IMR-90 (cell line): ENCODE data around the gene TIMM21. TPM values are rescaled to one million over a fixed set of nuclear protein-coding genes. Genes with fewer than 3 reads are reported as not detected.
A peak's percentile ranks its signal among the peaks of the same experiment; 100 is the strongest.

ENCODE experiments used
- ATAC-seq: fragments of 200-7000 bp; cut with Tn5 transposase; 2 replicates; pipeline ENCODE4 v1.9.1; 2020; ENCODE audit warnings: low read depth, mild to moderate bottlenecking, moderate library complexity
- BruUV-seq: library from RNA; stranded (reverse); fragments of 400-500 nt; replicated peaks from 2 replicates; lab custom pipeline; 2021; lab: Mats Ljungman, UMichigan
- CTCF ChIA-PET: fragments of 300-600 bp; formaldehyde crosslinking; extraction: SDS; loops from one replicate; lab custom pipeline; 2021; ENCODE audit warnings: antibody characterized with exemption; lab: Yijun Ruan, JAX
- POLR2A ChIA-PET: fragments of 300-600 bp; sonication (Branson Sonifier 250); formaldehyde crosslinking; loops from one replicate; lab custom pipeline; 2022; ENCODE audit warnings: antibody characterized with exemption; ENCODE audit not compliant: unreplicated experiment; lab: Charles Lee
- DNase-seq: peaks from one replicate; pipeline ENCODE4 v3.0.0; 2013
- H2AFZ ChIP-seq: replicated peaks from 2 replicates; pipeline ENCODE3; 2013; ENCODE audit warnings: low read length, mild to moderate bottlenecking; ENCODE audit not compliant: poor library complexity
- H2AK5ac ChIP-seq: 2 replicates; pipeline ENCODE4 v1.6.1; 2013; ENCODE audit warnings: low read depth, low read length, inconsistent platforms
- H2AK9ac ChIP-seq: replicated peaks from 2 replicates; pipeline ENCODE3; 2013; ENCODE audit warnings: mild to moderate bottlenecking, low read depth, low read length, moderate library complexity; ENCODE audit not compliant: poor library complexity
- H2BK120ac ChIP-seq: 2 replicates; pipeline ENCODE4 v1.6.1; 2013; ENCODE audit warnings: low read depth, low read length, inconsistent platforms
- H2BK15ac ChIP-seq: 3 replicates; pipeline ENCODE4 v1.6.1; 2013; ENCODE audit warnings: low read depth, low read length, inconsistent platforms
- H2BK20ac ChIP-seq: 2 replicates; pipeline ENCODE4 v1.6.1; 2013; ENCODE audit warnings: low read depth, mild to moderate bottlenecking, inconsistent platforms, low read length, moderate library complexity
- H2BK5ac ChIP-seq: 2 replicates; pipeline ENCODE4 v1.6.1; 2013; ENCODE audit warnings: mild to moderate bottlenecking, low read depth, low read length, inconsistent platforms; ENCODE audit not compliant: poor library complexity, severe bottlenecking
- H3K14ac ChIP-seq: replicated peaks from 2 replicates; pipeline ENCODE4 v1.6.1; 2013; ENCODE audit warnings: low read depth, low read length, inconsistent platforms
- H3K18ac ChIP-seq: 2 replicates; pipeline ENCODE4 v1.6.1; 2013; ENCODE audit warnings: low read depth, low read length, control low read depth
- H3K23ac ChIP-seq: 2 replicates; pipeline ENCODE4 v1.6.1; 2013; ENCODE audit warnings: low read depth, low read length, inconsistent platforms
- H3K27ac ChIP-seq: 2 replicates; pipeline ENCODE4 v1.5.1; 2013; ENCODE audit warnings: mild to moderate bottlenecking, control low read depth, low read length; ENCODE audit not compliant: insufficient read depth
- H3K27me3 ChIP-seq: 2 replicates; pipeline ENCODE4 v1.6.1; 2013; ENCODE audit warnings: low read length; ENCODE audit not compliant: control insufficient read depth, insufficient read depth
- H3K36me3 ChIP-seq: 2 replicates; pipeline ENCODE4 v1.6.1; 2013; ENCODE audit warnings: low read length, mixed read lengths; ENCODE audit not compliant: control insufficient read depth, insufficient read depth
- H3K4ac ChIP-seq: 2 replicates; pipeline ENCODE4 v1.6.1; 2013; ENCODE audit warnings: low read depth, low read length, inconsistent platforms
- H3K4me1 ChIP-seq: 2 replicates; pipeline ENCODE4 v1.6.1; 2013; ENCODE audit warnings: low read length, mixed read lengths; ENCODE audit not compliant: control insufficient read depth, insufficient read depth
- H3K4me2 ChIP-seq: 2 replicates; pipeline ENCODE4 v1.6.1; 2013; ENCODE audit warnings: low read depth, mild to moderate bottlenecking, control low read depth, low read length, moderate library complexity
- H3K4me3 ChIP-seq: 2 replicates; pipeline ENCODE4 v1.5.1; 2013; ENCODE audit warnings: low read depth, mild to moderate bottlenecking, control low read depth, low read length, moderate library complexity; ENCODE audit not compliant: insufficient read depth
- H3K56ac ChIP-seq: 2 replicates; pipeline ENCODE4 v1.6.1; 2013; ENCODE audit warnings: low read length, inconsistent platforms; ENCODE audit not compliant: insufficient read depth; ENCODE audit errors: extremely low read depth
- H3K79me1 ChIP-seq, 2 experiments: 2 replicates each; pipeline ENCODE4 v1.6.1; 2013; ENCODE audit warnings: low read length in 2 of 2, inconsistent platforms in 1 of 2, low read depth in 1 of 2
- H3K9ac ChIP-seq: 2 replicates; pipeline ENCODE4 v1.6.1; 2013; ENCODE audit warnings: low read depth, low read length, control low read depth
- H3K9me1 ChIP-seq: 2 replicates; pipeline ENCODE4 v1.6.1; 2013; ENCODE audit warnings: low read length, inconsistent platforms; ENCODE audit not compliant: insufficient read depth
- H3K9me3 ChIP-seq: 2 replicates; pipeline ENCODE4 v1.6.1; 2013; ENCODE audit warnings: low read length; ENCODE audit not compliant: control insufficient read depth, insufficient read depth
- H4K20me1 ChIP-seq: 2 replicates; pipeline ENCODE4 v1.6.1; 2013; ENCODE audit warnings: low read length, inconsistent platforms; ENCODE audit not compliant: insufficient read depth
- H4K5ac ChIP-seq: 2 replicates; pipeline ENCODE4 v1.6.1; 2013; ENCODE audit warnings: mild to moderate bottlenecking, low read depth, low read length, control low read depth
- H4K8ac ChIP-seq, 2 experiments: 2 replicates each; pipeline ENCODE4 v1.6.1; 2013; ENCODE audit warnings: low read depth in 2 of 2, low read length in 2 of 2, control low read depth in 1 of 2, inconsistent platforms in 1 of 2
- H4K91ac ChIP-seq: 2 replicates; pipeline ENCODE4 v1.6.1; 2013; ENCODE audit warnings: low read depth, low read length, inconsistent platforms; ENCODE audit not compliant: insufficient read depth
- BHLHE40 ChIP-seq: fragments of 150-350 bp; IDR thresholded peaks from 2 replicates; pipeline ENCODE4 v1.6.1; 2016; ENCODE audit warnings: mild to moderate bottlenecking, low read depth, low read length
- CEBPB ChIP-seq: IDR thresholded peaks from 2 replicates; pipeline ENCODE4 v1.6.1; 2012; ENCODE audit warnings: low read depth, low read length, improper control_type of control experiment
- FOS ChIP-seq: fragments of 150-350 bp; IDR thresholded peaks from 2 replicates; pipeline ENCODE4 v1.6.1; 2016; ENCODE audit warnings: low read depth, low read length
- WGBS, 2 experiments: methylation state at CpG; one replicate each; pipeline versions ENCODE4 v1.1.5 to v1.1.7; 2013; ENCODE audit warnings: missing lambda C conversion rate in 2 of 2; ENCODE audit not compliant: insufficient read length in 1 of 2; ENCODE audit errors: extremely low coverage in 2 of 2; 5-methylcytosine and 5-hydroxymethylcytosine counted together
- dilution Hi-C: fragments of 300-500 bp; cut with HindIII; formaldehyde crosslinking; loops from one replicate; pipeline ENCODE4 v1.14.3; 2018; ENCODE audit warnings: low sequenced_read_pairs; ENCODE audit not compliant: unreplicated experiment
- in situ Hi-C: fragments of 300-500 bp; cut with MboI; formaldehyde crosslinking; loops from 3 replicates; pipeline ENCODE4 v1.14.3; 2019; ENCODE audit warnings: low sequenced_read_pairs, inconsistent platforms, mixed read lengths
- intact Hi-C: fragments of 100-400 bp; cut with micrococcal nuclease; formaldehyde crosslinking; loops from 2 replicates; pipeline ENCODE4 v1.10.0; 2022
- polyA plus RNA-seq, 3 experiments: library from polyadenylated mRNA; depleted of rRNA; stranded (reverse); fragments of >200 nt; gene quantifications; 2 replicates each; pipeline ENCODE4 v1.2.3, GENCODE V29; 2012; ENCODE audit warnings: low replicate concordance in 1 of 3
- total RNA-seq: library from RNA; depleted of rRNA; stranded (reverse); fragments of >200 nt; gene quantifications from 2 replicates; pipeline ENCODE4 v1.2.3, GENCODE V29; 2012

TIMM21 gene
- total and polyA plus RNA-seq, 2 of the 4 experiments (the other 2 are of a cell fraction), result 42.8 to 52.7 TPM

GRCh38 chr18:74123200-74123599 lies 25.1 kb upstream of the TIMM21 start:
- Histone ChIP-seq H3K9me3 (no peaks in the 10 kb centered on the region), H2BK15ac (no peak overlapping the region), H3K79me1 (no peaks in the 10 kb centered on the region), H3K9ac (no peak overlapping the region), H2BK5ac (no peak overlapping the region), H3K4me2 (no peak overlapping the region), H2AFZ (no peak overlapping the region), H3K14ac (no peak overlapping the region), H3K18ac (no peak overlapping the region; the same call in 1 of the 2 replicates), H4K5ac (no peak overlapping the region), H3K4me1 (peaks cover 2% of the 10 kb centered on the region; the same call in 1 of the 2 replicates), H3K36me3 (no peaks in the 10 kb centered on the region), H3K27me3 (no peaks in the 10 kb centered on the region), H2BK20ac (no peak overlapping the region), H3K23ac (no peak overlapping the region), H4K20me1 (no peaks in the 10 kb centered on the region), H3K27ac (no peak overlapping the region), H2BK120ac (no peak overlapping the region), H3K9me1 (no peaks in the 10 kb centered on the region), H2AK5ac (no peak overlapping the region), H3K4me3 (no peak overlapping the region), H4K8ac (no peak overlapping the region), H3K4ac (no peak overlapping the region), H3K56ac (no peak overlapping the region), H2AK9ac (no peak overlapping the region), H4K91ac (no peak overlapping the region)
- ChIA-PET CTCF (no interaction called here), POLR2A (no interaction called here)
- in situ Hi-C loops (no loop called here), dilution Hi-C loops (no loop called here), intact Hi-C loops (no loop called here)
- TF ChIP-seq CEBPB (peak; percentile 76), FOS (no peak), BHLHE40 (no peak)
- no CpG with 5 or more reads among the region's 6 CpGs for WGBS, 2 experiments
- no peak for DNase-seq
- ATAC-seq, result no peak
- no TSS peak for BruUV-seq
